HepG2 (cell line): ENCODE data around the gene TCAP. TPM values are rescaled to one million over a fixed set of nuclear protein-coding genes. Genes with fewer than 3 reads are reported as not detected.

Experiments used
- ARNTL ChIP-seq: sonication (generic); formaldehyde crosslinking; IDR thresholded peaks from 2 replicates; pipeline ENCODE4 v1.4.0; 2020; ENCODE audit warnings: mild to moderate bottlenecking, missing genetic modification reagents
- DMAP1 ChIP-seq: IDR thresholded peaks from 2 replicates; pipeline ENCODE4 v1.6.1; 2016
- GFI1 ChIP-seq: sonication (generic); formaldehyde crosslinking; IDR thresholded peaks from 2 replicates; pipeline ENCODE4 v1.5.0; 2020; ENCODE audit warnings: missing genetic modification reagents, mild to moderate bottlenecking, borderline replicate concordance
- HES4 ChIP-seq: sonication (generic); formaldehyde crosslinking; IDR thresholded peaks from 2 replicates; pipeline ENCODE4 v1.9.0; 2021; ENCODE audit warnings: mild to moderate bottlenecking, missing genetic modification reagents, borderline replicate concordance
- MXI1 ChIP-seq: IDR thresholded peaks from 3 replicates; pipeline ENCODE4 v1.6.1; 2012; ENCODE audit warnings: low read depth, low read length, inconsistent platforms, borderline replicate concordance
- TARDBP ChIP-seq: sonication (generic); formaldehyde crosslinking; IDR thresholded peaks from 2 replicates; pipeline ENCODE4 v1.8.0; 2022; ENCODE audit warnings: mild to moderate bottlenecking, missing genetic modification reagents
- THAP11 ChIP-seq: IDR thresholded peaks from 2 replicates; pipeline ENCODE4 v1.6.1; 2016; ENCODE audit warnings: missing biosample characterization, missing genetic modification reagents
- ZBTB4 ChIP-seq: sonication (generic); formaldehyde crosslinking; IDR thresholded peaks from 2 replicates; pipeline ENCODE4 v1.4.0; 2020; ENCODE audit warnings: missing genetic modification reagents, mild to moderate bottlenecking, borderline replicate concordance
- ZBTB7A ChIP-seq: sonication (generic); formaldehyde crosslinking; IDR thresholded peaks from 2 replicates; pipeline ENCODE4 v1.8.0; 2022; ENCODE audit warnings: mild to moderate bottlenecking, missing genetic modification reagents
- ZNF232 ChIP-seq: sonication (generic); formaldehyde crosslinking; IDR thresholded peaks from 2 replicates; pipeline ENCODE4 v1.4.0; 2020; ENCODE audit warnings: missing genetic modification reagents, borderline replicate concordance
- ZNF484 ChIP-seq: sonication (generic); formaldehyde crosslinking; IDR thresholded peaks from 2 replicates; pipeline ENCODE4 v1.5.1; 2020; ENCODE audit warnings: mild to moderate bottlenecking, low read depth, missing genetic modification reagents, borderline replicate concordance
- ZNF552 ChIP-seq: sonication (generic); formaldehyde crosslinking; IDR thresholded peaks from 2 replicates; pipeline ENCODE4 v1.9.0; 2022; ENCODE audit warnings: missing genetic modification reagents, mild to moderate bottlenecking, borderline replicate concordance
- ZSCAN20 ChIP-seq: sonication (generic); formaldehyde crosslinking; IDR thresholded peaks from 2 replicates; pipeline ENCODE4 v1.4.0; 2020; ENCODE audit warnings: missing genetic modification reagents, mild to moderate bottlenecking, borderline replicate concordance
- polyA plus RNA-seq, 8 experiments: library from polyadenylated mRNA; depleted of rRNA in 3 of 8; stranded (reverse) in 7 of 8; unstranded in 1 of 8; fragments of >200 nt; fragmentation: Illumina TruSeq in 4 of 8; extraction: Trizol in 4 of 8; gene quantifications; 2 replicates each; pipeline versions ENCODE4 v1.2.1 to v1.2.3, GENCODE V29; 2011 to 2016; ENCODE audit warnings: low read depth in 4 of 8, missing spikeins in 1 of 8, mixed read lengths in 1 of 8; ENCODE audit not compliant: insufficient read depth in 1 of 8
- total RNA-seq, 5 experiments: library from RNA; depleted of rRNA; stranded (reverse); fragments of >200 nt; fragmentation: Illumina TruSeq; extraction: Trizol; gene quantifications; 2 replicates each; pipeline ENCODE4 v1.2.3, GENCODE V29; 2016; ENCODE audit warnings: low read depth in 1 of 5
- TF ChIP-seq, protein P1 (sequence below): IDR thresholded peaks from 2 replicates; pipeline ENCODE4 v1.6.1; 2016; ENCODE audit warnings: low read depth, borderline replicate concordance
- TF ChIP-seq, protein P2 (sequence below): sonication (generic); formaldehyde crosslinking; IDR thresholded peaks from 2 replicates; pipeline ENCODE4 v1.5.1; 2020; ENCODE audit warnings: mild to moderate bottlenecking, missing genetic modification reagents, borderline replicate concordance

Gene TCAP
- total and polyA plus RNA-seq, 2 of the 13 experiments (the other 11 are each of a cell fraction or from before 2014, with no cell fraction given): 0.24 to 0.65 TPM

- peak; percentile 88; the same call in 1 of the 2 replicates for TF ChIP-seq ZBTB7A
- peak; percentile 90 for TF ChIP-seq THAP11 (CRISPR knock-in tag)
- TF ChIP-seq ARNTL: 0 out of 2 replicates have a peak, but pooled peaks have one; percentile 25
- TF ChIP-seq HES4 (CRISPR knock-in tag): 0 out of 2 replicates have a peak, but pooled peaks have one; percentile 24
- peak; percentile 56; the same call in 1 of the 2 replicates for TF ChIP-seq ZSCAN20
- peak; percentile 84; the same call in 1 of the 2 replicates for TF ChIP-seq ZNF484 (CRISPR knock-in tag)
- TF ChIP-seq ZBTB4 (CRISPR knock-in tag): no peak
- TF ChIP-seq GFI1: peak; percentile 59; the same call in 1 of the 2 replicates
- TF ChIP-seq, protein P1, sequence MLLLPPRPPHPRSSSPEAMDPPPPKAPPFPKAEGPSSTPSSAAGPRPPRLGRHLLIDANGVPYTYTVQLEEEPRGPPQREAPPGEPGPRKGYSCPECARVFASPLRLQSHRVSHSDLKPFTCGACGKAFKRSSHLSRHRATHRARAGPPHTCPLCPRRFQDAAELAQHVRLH (CRISPR knock-in tag): peak; percentile 90; the same call in 1 of the 2 replicates
- TF ChIP-seq ZNF232 (CRISPR knock-in tag): 0 out of 2 replicates have a peak, but pooled peaks have one; percentile 54
- peak; percentile 70; the same call in 1 of the 3 replicates for TF ChIP-seq MXI1
- TF ChIP-seq DMAP1: peak; percentile 70; the same call in 1 of the 2 replicates
- TF ChIP-seq TARDBP (CRISPR knock-in tag): peak; percentile 80; the same call in 1 of the 2 replicates
- TF ChIP-seq, protein P2, sequence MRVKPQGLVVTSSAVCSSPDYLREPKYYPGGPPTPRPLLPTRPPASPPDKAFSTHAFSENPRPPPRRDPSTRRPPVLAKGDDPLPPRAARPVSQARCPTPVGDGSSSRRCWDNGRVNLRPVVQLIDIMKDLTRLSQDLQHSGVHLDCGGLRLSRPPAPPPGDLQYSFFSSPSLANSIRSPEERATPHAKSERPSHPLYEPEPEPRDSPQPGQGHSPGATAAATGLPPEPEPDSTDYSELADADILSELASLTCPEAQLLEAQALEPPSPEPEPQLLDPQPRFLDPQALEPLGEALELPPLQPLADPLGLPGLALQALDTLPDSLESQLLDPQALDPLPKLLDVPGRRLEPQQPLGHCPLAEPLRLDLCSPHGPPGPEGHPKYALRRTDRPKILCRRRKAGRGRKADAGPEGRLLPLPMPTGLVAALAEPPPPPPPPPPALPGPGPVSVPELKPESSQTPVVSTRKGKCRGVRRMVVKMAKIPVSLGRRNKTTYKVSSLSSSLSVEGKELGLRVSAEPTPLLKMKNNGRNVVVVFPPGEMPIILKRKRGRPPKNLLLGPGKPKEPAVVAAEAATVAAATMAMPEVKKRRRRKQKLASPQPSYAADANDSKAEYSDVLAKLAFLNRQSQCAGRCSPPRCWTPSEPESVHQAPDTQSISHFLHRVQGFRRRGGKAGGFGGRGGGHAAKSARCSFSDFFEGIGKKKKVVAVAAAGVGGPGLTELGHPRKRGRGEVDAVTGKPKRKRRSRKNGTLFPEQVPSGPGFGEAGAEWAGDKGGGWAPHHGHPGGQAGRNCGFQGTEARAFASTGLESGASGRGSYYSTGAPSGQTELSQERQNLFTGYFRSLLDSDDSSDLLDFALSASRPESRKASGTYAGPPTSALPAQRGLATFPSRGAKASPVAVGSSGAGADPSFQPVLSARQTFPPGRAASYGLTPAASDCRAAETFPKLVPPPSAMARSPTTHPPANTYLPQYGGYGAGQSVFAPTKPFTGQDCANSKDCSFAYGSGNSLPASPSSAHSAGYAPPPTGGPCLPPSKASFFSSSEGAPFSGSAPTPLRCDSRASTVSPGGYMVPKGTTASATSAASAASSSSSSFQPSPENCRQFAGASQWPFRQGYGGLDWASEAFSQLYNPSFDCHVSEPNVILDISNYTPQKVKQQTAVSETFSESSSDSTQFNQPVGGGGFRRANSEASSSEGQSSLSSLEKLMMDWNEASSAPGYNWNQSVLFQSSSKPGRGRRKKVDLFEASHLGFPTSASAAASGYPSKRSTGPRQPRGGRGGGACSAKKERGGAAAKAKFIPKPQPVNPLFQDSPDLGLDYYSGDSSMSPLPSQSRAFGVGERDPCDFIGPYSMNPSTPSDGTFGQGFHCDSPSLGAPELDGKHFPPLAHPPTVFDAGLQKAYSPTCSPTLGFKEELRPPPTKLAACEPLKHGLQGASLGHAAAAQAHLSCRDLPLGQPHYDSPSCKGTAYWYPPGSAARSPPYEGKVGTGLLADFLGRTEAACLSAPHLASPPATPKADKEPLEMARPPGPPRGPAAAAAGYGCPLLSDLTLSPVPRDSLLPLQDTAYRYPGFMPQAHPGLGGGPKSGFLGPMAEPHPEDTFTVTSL: peak; percentile 56
- peak; percentile 76; the same call in 1 of the 2 replicates for TF ChIP-seq ZNF552 (CRISPR knock-in tag)
Observed at GRCh38 chr17:39636927-39637736, 28.0 kb upstream of the TCAP start, which contains the start of gene STARD3 (continued).
